H54 (cell line): ENCODE measurements around the gene POLDIP2.

Source experiments
- DNase-seq: peaks from one replicate; pipeline ENCODE4 v3.0.0; 2011; ENCODE audit warnings: low spot score, mixed read lengths; ENCODE audit not compliant: insufficient read length
- FAIRE-seq: peaks from 3 replicates; lab custom pipeline; 2011; peaks lifted over from hg19 to GRCh38; lab: Jason Lieb, UNC
- POLR2A ChIP-seq: IDR thresholded peaks from 2 replicates; pipeline ENCODE4 v1.6.1; 2011; ENCODE audit warnings: low read depth, mild to moderate bottlenecking, low read length

The POLDIP2 gene

GRCh38 chr17:28396635-28397239 lies 39.4 kb upstream of the POLDIP2 start:
- FAIRE-seq (no peak), DNase-seq (no peak)
- TF ChIP-seq POLR2A, result no peak

GRCh38 chr17:28395968-28396367 lies 38.6 kb upstream of the POLDIP2 start:
- FAIRE-seq (no peak), DNase-seq (no peak)
- TF ChIP-seq POLR2A, result no peak

DNA sequence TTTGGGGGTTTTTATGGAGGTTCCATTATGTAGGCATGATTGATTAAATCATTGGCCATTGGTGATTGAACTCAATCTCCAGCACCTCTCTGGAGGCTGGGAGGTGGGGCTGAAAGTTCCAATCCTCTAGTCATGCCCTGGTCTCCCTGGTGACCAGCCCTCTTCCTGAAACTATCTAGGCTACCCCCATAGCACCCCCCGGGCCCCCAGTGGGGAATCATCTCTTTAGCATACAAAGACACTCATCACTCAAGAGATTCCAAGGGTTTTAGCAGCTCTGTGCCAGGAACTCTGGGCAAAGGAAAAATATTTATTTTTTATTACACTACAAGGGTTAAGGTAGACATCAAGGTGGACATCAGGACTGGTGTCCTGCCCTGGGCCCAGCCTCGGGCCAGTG lies 38.1 kb upstream of the POLDIP2 start:
- no peak for DNase-seq
- FAIRE-seq, result no peak
- TF ChIP-seq POLR2A, result no peak

- FAIRE-seq (no peak), DNase-seq (no peak)
- TF ChIP-seq POLR2A, result no peak
Measured at GRCh38 chr17:28394337-28395116, 37.2 kb upstream of the POLDIP2 start.

DNA sequence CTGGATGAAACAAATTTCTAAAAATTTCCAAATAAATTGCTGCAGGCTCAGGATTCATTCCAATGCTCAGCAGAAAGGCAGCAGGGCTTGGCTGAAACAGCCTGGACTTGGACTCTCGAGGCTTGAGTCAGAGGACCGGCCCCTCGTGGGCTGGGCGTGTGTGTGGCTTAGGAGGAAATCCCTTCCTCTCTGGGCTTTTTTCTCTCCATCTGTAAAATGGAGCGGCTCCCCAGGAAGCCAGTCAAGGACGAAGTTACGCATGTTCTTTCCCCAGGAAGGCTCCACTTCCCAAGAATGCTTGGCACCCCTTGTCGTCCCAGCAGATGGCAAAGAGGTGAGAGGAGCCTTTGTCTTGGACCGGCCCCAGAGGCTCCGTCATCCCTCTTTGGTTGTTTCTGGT lies 35.2 kb upstream of the POLDIP2 start:
- FAIRE-seq (no peak), DNase-seq (no peak)
- TF ChIP-seq POLR2A, result no peak

GRCh38 chr17:28391401-28391800 lies 34.1 kb upstream of the POLDIP2 start:
- FAIRE-seq, result no peak
- DNase-seq, result no peak
- no peak for TF ChIP-seq POLR2A

- no peak for TF ChIP-seq POLR2A
- DNase-seq (no peak), FAIRE-seq (no peak)
Measured at GRCh38 chr17:28390984-28391383, 33.7 kb upstream of the POLDIP2 start.

DNA sequence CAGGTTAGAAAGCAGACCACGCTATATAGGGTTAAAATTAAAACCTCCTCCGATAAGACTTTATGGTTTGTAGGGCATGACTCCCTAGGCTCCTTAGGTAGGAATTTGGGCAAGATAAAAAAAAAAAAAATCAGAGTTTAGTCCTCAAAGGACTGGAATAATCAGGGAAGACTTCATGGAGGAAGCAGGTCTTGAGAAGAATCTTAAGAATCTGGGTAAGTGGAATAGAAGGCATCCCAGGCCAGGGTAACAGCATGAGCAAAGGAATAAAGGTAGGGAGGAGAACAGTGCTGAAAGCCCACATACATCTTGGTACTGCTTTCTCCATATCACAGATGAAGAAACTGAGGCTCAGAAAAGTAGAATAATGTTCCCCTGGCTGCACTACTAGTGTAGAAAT lies 33.2 kb upstream of the POLDIP2 start:
- FAIRE-seq (no peak), DNase-seq (no peak)
- TF ChIP-seq POLR2A, result no peak

GRCh38 chr17:28390141-28390540 lies 32.8 kb upstream of the POLDIP2 start:
- no peak for TF ChIP-seq POLR2A
- no peak for FAIRE-seq
- no peak for DNase-seq

DNA sequence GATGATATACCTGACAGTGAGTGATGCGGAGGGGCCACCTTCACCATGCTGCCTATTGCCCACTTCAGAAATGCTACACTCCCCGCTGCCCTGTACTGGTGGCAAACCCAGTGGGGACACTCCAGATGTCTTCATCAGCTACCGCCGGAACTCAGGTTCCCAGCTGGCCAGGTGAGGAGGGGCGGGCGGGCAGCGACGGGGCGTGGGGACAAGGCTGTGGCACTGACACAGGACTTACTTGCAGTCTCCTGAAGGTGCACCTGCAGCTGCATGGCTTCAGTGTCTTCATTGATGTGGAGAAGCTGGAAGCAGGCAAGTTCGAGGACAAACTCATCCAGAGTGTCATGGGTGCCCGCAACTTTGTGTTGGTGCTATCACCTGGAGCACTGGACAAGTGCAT lies 30.8 kb upstream of the POLDIP2 start:
- TF ChIP-seq POLR2A, result no peak
- FAIRE-seq (no peak), DNase-seq (no peak)

DNA sequence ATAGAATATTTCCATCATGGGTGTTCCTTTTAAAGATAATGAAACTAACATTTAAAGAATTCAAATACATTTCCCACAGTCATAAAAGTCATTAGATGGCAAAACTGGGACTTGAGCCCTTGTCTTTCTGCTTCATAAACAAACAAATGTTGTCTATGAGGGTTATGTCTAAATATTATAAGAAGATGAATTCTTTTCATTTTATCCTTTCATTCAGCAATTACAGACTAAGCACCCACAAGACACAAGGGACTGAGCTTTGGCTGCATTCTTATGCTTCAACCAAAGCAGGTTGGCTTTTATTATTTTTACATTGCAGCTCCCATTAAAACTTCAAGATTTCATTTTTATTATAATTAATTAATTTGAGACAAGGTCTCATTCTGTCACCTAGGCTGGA lies 29.1 kb upstream of the POLDIP2 start:
- TF ChIP-seq POLR2A, result no peak
- DNase-seq, result no peak
- no peak for FAIRE-seq

DNA sequence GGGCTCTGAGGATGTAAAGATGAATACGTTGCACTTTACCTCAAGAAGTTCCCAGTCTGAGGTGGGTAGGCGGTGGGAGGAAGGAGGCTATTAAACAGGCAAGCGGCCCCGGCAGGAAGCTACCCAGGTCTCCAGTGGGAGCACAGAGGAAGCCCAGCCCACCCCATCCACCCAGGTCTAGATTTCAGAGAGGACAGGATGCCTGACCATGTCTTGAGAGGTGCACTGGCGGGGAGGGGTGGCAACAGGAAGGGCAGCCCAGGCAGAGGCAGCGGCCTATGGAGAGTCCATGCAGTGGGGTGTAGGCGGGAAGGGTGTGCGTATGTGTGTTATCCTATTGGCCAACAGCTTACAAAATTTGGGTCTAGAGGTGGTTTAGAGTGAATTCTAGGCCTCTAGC lies 28.1 kb upstream of the POLDIP2 start:
- no peak for TF ChIP-seq POLR2A
- no peak for DNase-seq
- FAIRE-seq, result no peak

DNA sequence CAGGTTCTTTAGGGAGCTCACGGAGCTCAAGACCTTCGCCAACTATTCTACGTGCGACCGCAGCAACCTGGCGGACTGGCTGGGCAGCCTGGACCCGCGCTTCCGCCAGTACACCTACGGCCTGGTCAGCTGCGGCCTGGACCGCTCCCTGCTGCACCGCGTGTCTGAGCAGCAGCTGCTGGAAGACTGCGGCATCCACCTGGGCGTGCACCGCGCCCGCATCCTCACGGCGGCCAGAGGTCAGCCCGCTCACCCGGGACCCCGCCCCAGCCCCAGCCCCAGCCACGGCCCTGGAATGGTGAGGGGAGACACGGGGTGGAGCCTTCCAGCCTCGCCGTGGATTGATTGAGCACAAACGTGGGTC lies 27.7 kb upstream of the POLDIP2 start:
- FAIRE-seq (no peak), DNase-seq (no peak)
- no peak for TF ChIP-seq POLR2A

DNA sequence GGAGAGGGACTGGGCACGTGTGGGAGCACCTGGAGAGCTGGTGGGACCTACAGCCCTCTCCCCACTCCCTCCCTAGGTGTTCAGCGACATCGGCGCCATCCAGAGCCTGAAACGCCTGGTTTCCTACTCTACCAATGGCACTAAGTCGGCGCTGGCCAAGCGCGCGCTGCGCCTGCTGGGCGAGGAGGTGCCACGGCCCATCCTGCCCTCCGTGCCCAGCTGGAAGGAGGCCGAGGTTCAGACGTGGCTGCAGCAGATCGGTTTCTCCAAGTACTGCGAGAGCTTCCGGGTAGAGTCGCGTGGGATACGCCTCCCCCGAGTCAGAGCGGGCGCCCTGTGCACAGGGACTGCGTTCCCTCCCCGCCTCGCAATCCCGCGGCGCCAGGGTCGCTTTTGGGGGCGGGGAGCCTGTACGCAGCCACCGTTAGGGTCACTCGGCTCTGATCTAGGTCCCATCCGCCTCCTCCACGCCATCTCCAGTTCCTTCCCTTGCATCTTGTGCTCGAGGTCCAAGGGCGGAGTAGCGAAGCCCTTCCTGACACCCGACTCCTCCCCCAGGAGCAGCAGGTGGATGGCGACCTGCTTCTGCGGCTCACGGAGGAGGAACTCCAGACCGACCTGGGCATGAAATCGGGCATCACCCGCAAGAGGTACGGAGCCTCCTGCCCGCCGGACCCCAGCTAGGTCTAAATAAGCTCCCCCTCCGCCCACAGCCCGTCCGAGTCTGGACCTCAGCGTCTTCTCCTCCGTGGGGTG lies 27.1 kb upstream of the POLDIP2 start:
- DNase-seq (no peak), FAIRE-seq (no peak)
- no peak for TF ChIP-seq POLR2A

DNA sequence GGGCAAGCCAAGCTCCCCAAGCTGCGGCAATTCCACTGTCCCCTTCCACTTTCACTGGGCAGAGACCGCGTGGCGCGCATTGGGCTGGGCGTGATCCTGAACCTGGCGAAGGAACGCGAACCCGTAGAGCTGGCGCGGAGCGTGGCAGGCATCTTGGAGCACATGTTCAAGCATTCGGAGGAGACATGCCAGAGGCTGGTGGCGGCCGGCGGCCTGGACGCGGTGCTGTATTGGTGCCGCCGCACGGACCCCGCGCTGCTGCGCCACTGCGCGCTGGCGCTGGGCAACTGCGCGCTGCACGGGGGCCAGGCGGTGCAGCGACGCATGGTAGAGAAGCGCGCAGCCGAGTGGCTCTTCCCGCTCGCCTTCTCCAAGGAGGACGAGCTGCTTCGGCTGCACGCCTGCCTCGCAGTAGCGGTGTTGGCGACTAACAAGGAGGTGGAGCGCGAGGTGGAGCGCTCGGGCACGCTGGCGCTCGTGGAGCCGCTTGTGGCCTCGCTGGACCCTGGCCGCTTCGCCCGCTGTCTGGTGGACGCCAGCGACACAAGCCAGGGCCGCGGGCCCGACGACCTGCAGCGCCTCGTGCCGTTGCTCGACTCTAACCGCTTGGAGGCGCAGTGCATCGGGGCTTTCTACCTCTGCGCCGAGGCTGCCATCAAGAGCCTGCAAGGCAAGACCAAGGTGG lies 24.0 kb upstream of the POLDIP2 start:
- no peak for FAIRE-seq
- DNase-seq, result no peak
- TF ChIP-seq POLR2A, result no peak
